ENCODE measurements around the gene U2AF1L4. TPM values are rescaled to one million over a fixed set of nuclear protein-coding genes. Genes with fewer than 3 reads are reported as not detected.

The U2AF1L4 gene
- polyA plus RNA-seq, 3 donors: 6.2 to 140 (median 8.7) TPM

DNA sequence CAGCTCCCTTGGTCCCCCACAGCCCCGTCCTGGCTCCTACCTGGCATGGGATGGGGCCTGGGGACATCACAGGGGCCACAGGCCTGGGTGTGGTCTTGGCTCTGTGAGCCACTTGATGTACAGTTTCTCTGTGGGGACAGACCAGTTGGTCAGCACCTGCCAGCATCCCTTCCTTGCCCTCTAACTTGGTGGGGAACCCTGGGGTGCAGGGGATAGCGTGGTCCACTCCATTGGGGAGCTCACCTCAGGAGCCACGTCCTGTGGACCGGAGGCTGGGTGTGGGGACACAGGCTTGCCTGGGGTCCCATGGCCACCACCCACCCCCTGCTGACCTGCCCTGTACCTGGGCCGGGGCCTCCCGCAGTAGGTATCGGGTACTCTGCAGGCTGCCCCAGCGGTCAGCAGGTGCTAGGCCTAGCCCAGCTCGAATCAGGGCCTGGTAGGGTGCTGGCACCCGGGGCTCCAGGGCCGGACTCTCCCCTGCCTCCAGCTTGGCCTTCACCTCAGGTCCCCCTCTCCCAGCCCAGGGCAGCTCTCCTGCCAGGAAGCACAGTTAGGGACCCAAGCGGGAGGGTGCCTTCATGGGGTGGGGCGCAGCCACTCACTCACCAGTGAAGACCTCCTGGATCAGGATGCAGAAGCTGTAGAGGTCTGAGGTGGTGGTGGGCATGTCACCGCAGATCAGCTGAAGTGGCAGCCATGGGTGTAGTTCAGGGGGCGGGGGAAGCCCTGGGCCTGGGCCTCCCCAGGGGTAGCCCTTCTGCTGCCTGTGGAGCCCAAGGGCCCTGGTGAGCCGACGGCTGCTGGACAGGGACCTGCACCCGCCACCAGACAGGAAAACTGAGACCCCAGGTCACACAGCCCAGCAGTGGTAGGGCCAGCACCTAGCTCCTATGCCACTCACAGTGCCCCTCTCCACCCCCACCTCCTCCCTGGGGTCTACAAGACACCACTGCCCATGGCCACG lies 45.0 kb upstream of the U2AF1L4 start:
- Mint-ChIP-seq H3K36me3 (peaks cover 8 to 15% of the 10 kb centered on the region in 2 donors), H3K4me1 (no peaks in the 10 kb centered on the region), H3K9me3 (no peaks in the 10 kb centered on the region), H3K27me3 (ENCODE audit: low read depth in 3 of 3) (peaks cover 3 to 12% (median 9%) of the 10 kb centered on the region in 3 donors), H3K27ac (no peak overlapping the region), H3K4me3 (no peak overlapping the region)
- Histone ChIP-seq H3K4me2 (replicated peaks; ENCODE audit: extremely low read depth, low read length, poor library complexity, severe bottlenecking) (no peak overlapping the region), H3K4me3 (replicated peaks in 1 of 3; ENCODE audit: low read depth in 2 of 3, low read length in 3 of 3) (no peak overlapping the region), H3K4me1 (ENCODE audit: control insufficient read depth in 1 of 2, insufficient read depth in 2 of 2, low read length in 2 of 2) (no peaks in the 10 kb centered on the region), H3K79me2 (ENCODE audit: insufficient read depth, low read length) (no peaks in the 10 kb centered on the region), H3K27me3 (ENCODE audit: control insufficient read depth in 2 of 2, insufficient read depth in 2 of 2, low read length in 2 of 2) (no peaks in the 10 kb centered on the region), H2AFZ (ENCODE audit: insufficient read depth, low read depth, low read length, poor library complexity, severe bottlenecking) (no peak overlapping the region), H3K27ac (ENCODE audit: low read depth in 1 of 2, low read length in 2 of 2) (no peak overlapping the region), H3K36me3 (replicated peaks in 1 of 2; ENCODE audit: control insufficient read depth in 1 of 2, insufficient read depth in 2 of 2, low read length in 2 of 2) (peaks cover 7% of the 10 kb centered on the region in 2 donors), H3K9me3 (replicated peaks in 1 of 2; ENCODE audit: control insufficient read depth in 1 of 2, insufficient read depth in 1 of 2, low read length in 2 of 2) (no peaks in the 10 kb centered on the region), H3K9ac (ENCODE audit: insufficient read depth, low read length, poor library complexity, severe bottlenecking) (no peak overlapping the region), H4K20me1 (ENCODE audit: insufficient read depth, low read length) (no peaks in the 10 kb centered on the region)
- DNase-seq: peak in 1 of 3 donors; percentile 2
- WGBS (ENCODE audit: insufficient coverage): 94% methylated on average over 13 of the region's 19 CpGs
- intact Hi-C loops (cut with micrococcal nuclease): no loop called here
- TF ChIP-seq, protein P1, sequence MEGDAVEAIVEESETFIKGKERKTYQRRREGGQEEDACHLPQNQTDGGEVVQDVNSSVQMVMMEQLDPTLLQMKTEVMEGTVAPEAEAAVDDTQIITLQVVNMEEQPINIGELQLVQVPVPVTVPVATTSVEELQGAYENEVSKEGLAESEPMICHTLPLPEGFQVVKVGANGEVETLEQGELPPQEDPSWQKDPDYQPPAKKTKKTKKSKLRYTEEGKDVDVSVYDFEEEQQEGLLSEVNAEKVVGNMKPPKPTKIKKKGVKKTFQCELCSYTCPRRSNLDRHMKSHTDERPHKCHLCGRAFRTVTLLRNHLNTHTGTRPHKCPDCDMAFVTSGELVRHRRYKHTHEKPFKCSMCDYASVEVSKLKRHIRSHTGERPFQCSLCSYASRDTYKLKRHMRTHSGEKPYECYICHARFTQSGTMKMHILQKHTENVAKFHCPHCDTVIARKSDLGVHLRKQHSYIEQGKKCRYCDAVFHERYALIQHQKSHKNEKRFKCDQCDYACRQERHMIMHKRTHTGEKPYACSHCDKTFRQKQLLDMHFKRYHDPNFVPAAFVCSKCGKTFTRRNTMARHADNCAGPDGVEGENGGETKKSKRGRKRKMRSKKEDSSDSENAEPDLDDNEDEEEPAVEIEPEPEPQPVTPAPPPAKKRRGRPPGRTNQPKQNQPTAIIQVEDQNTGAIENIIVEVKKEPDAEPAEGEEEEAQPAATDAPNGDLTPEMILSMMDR (IDR thresholded peaks at IDR 0.05): no peak

DNA sequence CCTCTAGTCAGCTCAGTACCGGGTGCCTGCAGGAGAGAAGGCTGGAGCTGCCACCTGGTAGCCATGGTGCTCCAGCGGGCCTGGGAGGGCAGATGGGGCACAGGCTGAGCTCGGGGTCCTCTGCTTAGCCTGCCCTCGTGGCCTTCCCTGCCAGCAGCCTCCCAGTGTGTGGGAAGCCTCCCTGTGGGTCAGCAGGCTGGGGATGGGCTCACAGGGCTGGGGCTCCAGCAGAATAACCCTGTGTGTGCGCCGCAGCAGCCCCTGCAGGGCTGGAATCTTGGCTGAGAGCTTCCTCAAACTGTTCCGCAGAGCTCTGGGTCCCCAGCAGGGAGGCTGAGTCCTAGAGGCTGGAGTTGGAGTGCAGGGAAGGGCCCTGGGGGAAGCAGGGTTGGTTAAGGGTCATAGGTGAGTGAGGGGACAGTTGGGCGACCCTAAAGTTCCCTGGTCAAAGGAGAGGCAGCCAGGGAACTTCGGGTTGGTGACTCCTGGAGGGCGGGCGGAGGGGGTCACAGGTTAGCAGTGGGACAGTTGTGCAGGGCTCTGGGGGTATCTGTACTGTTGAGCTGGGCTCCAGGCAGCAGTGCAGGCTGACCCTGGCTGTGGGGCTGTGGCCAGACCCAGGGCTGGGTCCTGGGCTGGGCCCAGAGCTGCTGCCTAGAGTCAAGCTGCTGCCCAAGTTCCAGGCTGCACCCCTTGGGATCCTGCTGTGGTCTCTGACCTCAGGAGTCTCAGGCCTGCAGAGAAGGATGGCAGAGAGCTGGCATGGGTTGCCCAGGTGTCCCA lies 44.2 kb upstream of the U2AF1L4 start:
- Histone ChIP-seq H3K27ac (ENCODE audit: low read depth in 1 of 2, low read length in 2 of 2) (no peak overlapping the region), H3K4me1 (ENCODE audit: control insufficient read depth in 1 of 2, insufficient read depth in 2 of 2, low read length in 2 of 2) (no peaks in the 10 kb centered on the region), H4K20me1 (ENCODE audit: insufficient read depth, low read length) (no peaks in the 10 kb centered on the region), H3K4me2 (replicated peaks; ENCODE audit: extremely low read depth, low read length, poor library complexity, severe bottlenecking) (no peak overlapping the region), H3K36me3 (replicated peaks in 1 of 2; ENCODE audit: control insufficient read depth in 1 of 2, insufficient read depth in 2 of 2, low read length in 2 of 2) (peaks cover 7% of the 10 kb centered on the region in 2 donors), H3K9me3 (replicated peaks in 1 of 2; ENCODE audit: control insufficient read depth in 1 of 2, insufficient read depth in 1 of 2, low read length in 2 of 2) (no peaks in the 10 kb centered on the region), H3K4me3 (replicated peaks in 1 of 3; ENCODE audit: low read depth in 2 of 3, low read length in 3 of 3) (no peak overlapping the region), H2AFZ (ENCODE audit: insufficient read depth, low read depth, low read length, poor library complexity, severe bottlenecking) (no peak overlapping the region), H3K9ac (ENCODE audit: insufficient read depth, low read length, poor library complexity, severe bottlenecking) (no peak overlapping the region), H3K79me2 (ENCODE audit: insufficient read depth, low read length) (no peaks in the 10 kb centered on the region), H3K27me3 (ENCODE audit: control insufficient read depth in 2 of 2, insufficient read depth in 2 of 2, low read length in 2 of 2) (no peaks in the 10 kb centered on the region)
- TF ChIP-seq, protein P1 (IDR thresholded peaks at IDR 0.05): no peak
- DNase-seq: no peak
- peaks cover 2 to 10% (median 9%) of the 10 kb centered on the region in 3 donors for H3K27me3 Mint-ChIP-seq (ENCODE audit: low read depth in 3 of 3)
- no peak overlapping the region for H3K27ac Mint-ChIP-seq
- intact Hi-C loops (cut with micrococcal nuclease): no loop called here
- no peaks in the 10 kb centered on the region for H3K9me3 Mint-ChIP-seq
- H3K4me1 Mint-ChIP-seq: no peaks in the 10 kb centered on the region
- peaks cover 10 to 19% of the 10 kb centered on the region in 2 donors for H3K36me3 Mint-ChIP-seq
- H3K4me3 Mint-ChIP-seq: no peak overlapping the region
- 90% methylated on average over 11 of the region's 11 CpGs for WGBS (ENCODE audit: insufficient coverage)

Measured in CD14-positive monocyte (primary cell).